ENCODE results near the gene ATP5PD.
A peak's percentile ranks its signal among the peaks of the same experiment; 100 is the strongest.
"Not testable (repeated sequence)": the region's sequence is repeated elsewhere in the genome, so short reads cannot be mapped to it uniquely, and the experiment has no call there.

The ATP5PD gene

GRCh38 chr17:75044716-75045115 lies 2.1 kb downstream of the ATP5PD start:
- H3K9ac ChIP-seq (ENCODE audit: low read depth, low read length) = no peak overlapping the region
- H3K4me1 ChIP-seq (ENCODE audit: control insufficient read depth, insufficient read depth, low read length) = peaks cover 15% of the 10 kb centered on the region
- no peak overlapping the region for H3K4me3 ChIP-seq (ENCODE audit: low read length)
- no peaks in the 10 kb centered on the region for H3K9me3 ChIP-seq (replicated peaks; ENCODE audit: low read length)
- H3K4me2 ChIP-seq (ENCODE audit: low read length) = no peak overlapping the region
- peaks cover 30% of the 10 kb centered on the region for H3K36me3 ChIP-seq (ENCODE audit: insufficient read depth, low read length)
- no peaks in the 10 kb centered on the region for H3K27me3 ChIP-seq (ENCODE audit: control insufficient read depth, insufficient read depth, low read length)

GRCh38 chr17:75043789-75044188 lies 3.0 kb downstream of the ATP5PD start:
- peaks cover 32% of the 10 kb centered on the region for H3K36me3 ChIP-seq (ENCODE audit: insufficient read depth, low read length)
- not testable (repeated sequence) for H3K4me2 ChIP-seq (ENCODE audit: low read length)

GRCh38 chr17:75041656-75042280 lies 5.0 kb downstream of the ATP5PD start:
- Histone ChIP-seq H3K9ac (ENCODE audit: low read depth, low read length) (no peak overlapping the region), H3K9me3 (replicated peaks; ENCODE audit: low read length) (no peaks in the 10 kb centered on the region), H3K4me2 (ENCODE audit: low read length) (no peak overlapping the region), H3K36me3 (ENCODE audit: insufficient read depth, low read length) (peaks cover 40% of the 10 kb centered on the region), H3K4me1 (ENCODE audit: control insufficient read depth, insufficient read depth, low read length) (peaks cover 3% of the 10 kb centered on the region), H3K27me3 (ENCODE audit: control insufficient read depth, insufficient read depth, low read length) (no peaks in the 10 kb centered on the region), H3K4me3 (ENCODE audit: low read length) (no peak overlapping the region)

More at GRCh38 chr17:75043789-75044188, 3.0 kb downstream of the ATP5PD start:
- H3K9ac ChIP-seq (ENCODE audit: low read depth, low read length); H3K9me3 ChIP-seq (replicated peaks; ENCODE audit: low read length); H3K27me3 ChIP-seq (ENCODE audit: control insufficient read depth, insufficient read depth, low read length); H3K4me3 ChIP-seq (ENCODE audit: low read length): not testable (repeated sequence)
- peaks cover 14% of the 10 kb centered on the region for H3K4me1 ChIP-seq (ENCODE audit: control insufficient read depth, insufficient read depth, low read length)

- H3K4me2 ChIP-seq (ENCODE audit: low read length) = no peak overlapping the region
- no peaks in the 10 kb centered on the region for H3K27me3 ChIP-seq (ENCODE audit: control insufficient read depth, insufficient read depth, low read length)
- H3K4me1 ChIP-seq (ENCODE audit: control insufficient read depth, insufficient read depth, low read length) = peaks cover 6% of the 10 kb centered on the region
- H3K9me3 ChIP-seq (replicated peaks; ENCODE audit: low read length) = no peaks in the 10 kb centered on the region
- peaks cover 42% of the 10 kb centered on the region for H3K36me3 ChIP-seq (ENCODE audit: insufficient read depth, low read length)
- H3K9ac ChIP-seq (ENCODE audit: low read depth, low read length) = no peak overlapping the region
- H3K4me3 ChIP-seq (ENCODE audit: low read length) = no peak overlapping the region
Measured at GRCh38 chr17:75039238-75039637, 7.5 kb downstream of the ATP5PD start.

- H3K9ac ChIP-seq (ENCODE audit: low read depth, low read length) = no peak overlapping the region
- peaks cover 23% of the 10 kb centered on the region for H3K4me1 ChIP-seq (ENCODE audit: control insufficient read depth, insufficient read depth, low read length)
- H3K4me2 ChIP-seq (ENCODE audit: low read length) = no peak overlapping the region
- no peaks in the 10 kb centered on the region for H3K27me3 ChIP-seq (ENCODE audit: control insufficient read depth, insufficient read depth, low read length)
- H3K36me3 ChIP-seq (ENCODE audit: insufficient read depth, low read length) = peaks cover 37% of the 10 kb centered on the region
- no peak overlapping the region for H3K4me3 ChIP-seq (ENCODE audit: low read length)
- no peaks in the 10 kb centered on the region for H3K9me3 ChIP-seq (replicated peaks; ENCODE audit: low read length)
Measured at GRCh38 chr17:75036643-75037268, 10.0 kb downstream of the ATP5PD start.

- Histone ChIP-seq H3K36me3 (ENCODE audit: insufficient read depth, low read length) (peaks cover 16% of the 10 kb centered on the region), H3K4me1 (ENCODE audit: control insufficient read depth, insufficient read depth, low read length) (peaks cover 23% of the 10 kb centered on the region)
Measured at GRCh38 chr17:75034236-75034908, 12.4 kb downstream of the ATP5PD start.

GRCh38 chr17:75033346-75034235 lies 13.2 kb downstream of the ATP5PD start:
- Histone ChIP-seq H3K27me3 (ENCODE audit: control insufficient read depth, insufficient read depth, low read length) (no peaks in the 10 kb centered on the region), H3K4me3 (ENCODE audit: low read length) (peak overlapping the region; percentile 89), H3K9me3 (replicated peaks; ENCODE audit: low read length) (no peaks in the 10 kb centered on the region), H3K4me2 (ENCODE audit: low read length) (peak overlapping the region; percentile 83), H3K9ac (ENCODE audit: low read depth, low read length) (peak overlapping the region; percentile 68), H3K4me1 (ENCODE audit: control insufficient read depth, insufficient read depth, low read length) (peaks cover 23% of the 10 kb centered on the region), H3K36me3 (ENCODE audit: insufficient read depth, low read length) (peaks cover 8% of the 10 kb centered on the region)

More at GRCh38 chr17:75034236-75034908, 12.4 kb downstream of the ATP5PD start:
- H3K4me2 ChIP-seq (ENCODE audit: low read length) = peak overlapping the region; percentile 83
- H3K9me3 ChIP-seq (replicated peaks; ENCODE audit: low read length) = no peaks in the 10 kb centered on the region
- H3K9ac ChIP-seq (ENCODE audit: low read depth, low read length) = peak overlapping the region; percentile 95
- no peaks in the 10 kb centered on the region for H3K27me3 ChIP-seq (ENCODE audit: control insufficient read depth, insufficient read depth, low read length)
- H3K4me3 ChIP-seq (ENCODE audit: low read length) = peak overlapping the region; percentile 89

GRCh38 chr17:75032720-75033280 lies 14.0 kb downstream of the ATP5PD start:
- Histone ChIP-seq H3K27me3 (ENCODE audit: control insufficient read depth, insufficient read depth, low read length) (no peaks in the 10 kb centered on the region), H3K4me3 (ENCODE audit: low read length) (peak overlapping the region; percentile 80), H3K36me3 (ENCODE audit: insufficient read depth, low read length) (peaks cover 4% of the 10 kb centered on the region), H3K9ac (ENCODE audit: low read depth, low read length) (peak overlapping the region; percentile 68), H3K9me3 (replicated peaks; ENCODE audit: low read length) (no peaks in the 10 kb centered on the region), H3K4me2 (ENCODE audit: low read length) (peak overlapping the region; percentile 83), H3K4me1 (ENCODE audit: control insufficient read depth, insufficient read depth, low read length) (peaks cover 23% of the 10 kb centered on the region)

- no peaks in the 10 kb centered on the region for H3K9me3 ChIP-seq (replicated peaks; ENCODE audit: low read length)
Measured at GRCh38 chr17:75031972-75032719, 14.6 kb downstream of the ATP5PD start.

GRCh38 chr17:75030161-75030560 lies 16.6 kb downstream of the ATP5PD start:
- H3K9ac ChIP-seq (ENCODE audit: low read depth, low read length) = no peak overlapping the region
- no peaks in the 10 kb centered on the region for H3K36me3 ChIP-seq (ENCODE audit: insufficient read depth, low read length)
- no peak overlapping the region for H3K4me3 ChIP-seq (ENCODE audit: low read length)
- H3K4me1 ChIP-seq (ENCODE audit: control insufficient read depth, insufficient read depth, low read length) = peaks cover 16% of the 10 kb centered on the region
- no peaks in the 10 kb centered on the region for H3K9me3 ChIP-seq (replicated peaks; ENCODE audit: low read length)
- H3K27me3 ChIP-seq (ENCODE audit: control insufficient read depth, insufficient read depth, low read length) = no peaks in the 10 kb centered on the region
- H3K4me2 ChIP-seq (ENCODE audit: low read length) = no peak overlapping the region

More at GRCh38 chr17:75031972-75032719, 14.6 kb downstream of the ATP5PD start:
- Histone ChIP-seq H3K27me3 (ENCODE audit: control insufficient read depth, insufficient read depth, low read length) (no peaks in the 10 kb centered on the region), H3K36me3 (ENCODE audit: insufficient read depth, low read length) (peaks cover 4% of the 10 kb centered on the region), H3K4me2 (ENCODE audit: low read length) (peak overlapping the region; percentile 83), H3K4me1 (ENCODE audit: control insufficient read depth, insufficient read depth, low read length) (peaks cover 23% of the 10 kb centered on the region), H3K4me3 (ENCODE audit: low read length) (peak overlapping the region; percentile 80), H3K9ac (ENCODE audit: low read depth, low read length) (peak overlapping the region; percentile 24)
